ENCODE results near the gene ORC5. TPM values are rescaled to one million over a fixed set of nuclear protein-coding genes. Genes with fewer than 3 reads are reported as not detected.
"Not testable (repeated sequence)": the region's sequence is repeated elsewhere in the genome, so short reads cannot be mapped to it uniquely, and the experiment has no call there.

The ORC5 gene
- polyA plus RNA-seq, 12 donors: 8.0 to 20.0 (median 17.1) TPM; not detected in 1

GRCh38 chr7:104198673-104199278 is 9.0 kb downstream of the ORC5 start:
- DNase-seq: no peak

GRCh38 chr7:104196161-104196560 is 11.7 kb downstream of the ORC5 start:
- DNase-seq: no peak

- no peak for DNase-seq
Measured at GRCh38 chr7:104192434-104192833, 15.4 kb downstream of the ORC5 start.

DNA sequence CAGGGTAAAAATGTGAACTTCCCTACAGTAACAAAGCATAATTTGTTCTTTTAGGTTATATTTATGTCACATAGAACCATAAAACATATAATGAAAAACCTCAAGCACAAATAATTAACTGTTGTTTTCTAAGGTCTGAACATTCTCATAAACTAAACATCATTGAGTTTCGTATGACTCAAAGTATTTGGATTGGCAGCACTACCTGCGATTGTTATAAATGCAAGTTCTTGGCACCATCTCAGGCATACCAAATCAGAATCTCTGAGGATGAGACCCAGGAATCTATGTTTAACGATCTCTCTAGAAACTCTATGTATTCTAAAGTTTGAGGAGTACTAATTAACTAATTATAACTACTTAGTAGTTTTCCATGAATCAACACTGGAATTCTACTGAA is 22.5 kb downstream of the ORC5 start:
- no peak for DNase-seq

DNA sequence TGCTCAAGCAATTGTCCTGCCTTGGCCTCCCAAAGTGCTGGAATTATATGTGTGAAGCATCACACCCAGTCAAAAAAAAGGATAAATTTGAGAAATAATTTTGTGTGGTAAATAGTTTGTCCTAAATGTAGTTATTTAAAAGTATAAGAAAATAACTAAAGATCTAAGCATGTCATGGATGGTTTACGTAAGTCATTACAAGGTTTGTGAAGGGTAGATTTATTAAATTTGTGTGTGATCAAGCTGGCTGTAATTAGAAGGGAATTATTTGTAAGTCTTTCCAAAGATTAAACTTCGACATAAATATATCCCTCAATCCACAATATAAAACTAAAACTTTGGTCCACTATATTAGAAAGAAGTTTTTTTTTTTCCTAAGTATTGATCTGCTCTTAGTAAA is 28.6 kb downstream of the ORC5 start:
- no peak for DNase-seq

DNA sequence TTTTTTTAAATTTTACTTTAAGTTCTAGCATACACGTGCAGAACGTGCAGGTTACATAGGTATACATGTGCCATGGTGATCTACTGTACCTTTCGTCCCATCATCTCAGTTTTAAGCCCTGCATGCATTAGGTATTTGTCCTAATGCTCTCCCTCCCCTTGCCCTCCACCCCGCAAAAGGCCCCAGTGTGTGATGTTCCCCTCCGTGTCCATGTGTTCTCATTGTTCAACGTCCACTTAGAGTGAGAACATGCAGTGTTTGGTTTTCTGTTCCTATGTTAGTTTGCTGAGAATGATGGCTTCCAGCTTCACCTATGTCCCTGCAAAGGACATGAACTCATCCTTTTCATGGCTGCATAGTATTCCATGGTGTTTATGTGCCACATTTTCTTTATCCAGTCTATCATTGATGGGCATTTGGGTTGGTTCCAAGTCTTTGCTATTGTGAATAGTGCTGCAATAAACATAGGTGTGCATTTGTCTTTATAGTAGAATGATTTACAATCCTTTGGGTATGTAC is 30.2 kb downstream of the ORC5 start:
- DNase-seq: not testable (repeated sequence)

DNA sequence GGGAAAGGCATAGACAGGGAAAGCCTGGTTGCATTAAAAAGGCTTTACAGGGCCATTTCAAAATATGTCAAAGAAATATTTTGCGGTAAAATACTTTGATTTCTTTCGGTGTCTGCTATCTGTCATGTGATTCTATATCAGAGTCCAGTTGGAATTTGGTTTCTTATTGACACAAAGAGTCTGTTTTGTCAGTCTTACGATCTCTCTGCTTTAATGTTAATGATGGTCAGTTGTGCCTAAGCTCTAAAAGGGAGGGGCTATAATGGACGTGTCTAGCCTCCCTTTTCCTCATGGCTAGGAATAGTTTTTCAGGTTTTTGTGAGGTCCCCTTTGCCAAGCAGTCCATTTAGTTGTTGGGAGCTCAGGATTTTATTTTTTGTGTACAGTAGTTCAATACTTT is 31.5 kb downstream of the ORC5 start:
- no peak for DNase-seq

GRCh38 chr7:104175361-104175984 is 32.3 kb downstream of the ORC5 start:
- DNase-seq: no peak

DNA sequence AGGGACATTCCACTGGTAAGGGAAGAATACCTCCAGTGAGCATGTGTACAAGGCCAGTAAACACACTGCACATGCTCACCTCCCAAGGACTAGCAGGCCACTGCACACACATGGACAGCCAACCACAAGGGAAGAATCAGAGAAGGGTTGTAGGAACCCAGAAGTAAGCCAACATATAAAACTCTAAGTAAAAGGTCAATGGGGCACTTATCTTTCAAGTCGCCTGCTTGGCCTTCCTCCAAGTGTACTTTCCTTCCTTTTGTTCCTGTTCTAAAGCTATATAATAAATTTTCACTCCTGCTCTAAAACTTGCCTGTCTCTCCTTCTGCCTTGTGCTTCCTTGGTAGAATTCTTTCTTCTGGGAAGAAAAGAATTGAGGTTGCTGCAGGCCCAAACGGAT is 33.0 kb downstream of the ORC5 start:
- DNase-seq: no peak

- no peak for DNase-seq
Measured at GRCh38 chr7:104162081-104162480, 45.7 kb downstream of the ORC5 start.

DNA sequence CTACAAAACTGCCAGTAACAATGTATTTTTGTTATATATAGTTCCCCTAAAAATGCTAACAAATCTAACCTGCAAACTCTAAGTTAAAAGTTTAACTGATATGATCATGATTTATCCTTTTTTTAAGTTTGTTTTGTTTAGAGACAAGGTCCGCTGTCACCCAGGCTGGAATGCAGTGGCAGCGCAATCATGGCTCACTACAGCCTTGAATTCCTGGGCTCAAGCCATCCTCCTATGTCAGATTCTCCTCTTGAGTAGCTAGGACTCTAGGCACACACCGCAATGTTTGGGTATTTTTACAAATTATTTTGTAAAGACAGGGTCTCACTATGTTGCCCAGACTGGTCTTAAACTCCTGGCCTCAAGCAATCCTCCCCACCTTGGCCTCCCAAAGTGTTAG is 46.6 kb downstream of the ORC5 start:
- no peak for DNase-seq

- DNase-seq: peak; percentile 8
Measured at GRCh38 chr7:104160375-104160774, 47.4 kb downstream of the ORC5 start.

DNA sequence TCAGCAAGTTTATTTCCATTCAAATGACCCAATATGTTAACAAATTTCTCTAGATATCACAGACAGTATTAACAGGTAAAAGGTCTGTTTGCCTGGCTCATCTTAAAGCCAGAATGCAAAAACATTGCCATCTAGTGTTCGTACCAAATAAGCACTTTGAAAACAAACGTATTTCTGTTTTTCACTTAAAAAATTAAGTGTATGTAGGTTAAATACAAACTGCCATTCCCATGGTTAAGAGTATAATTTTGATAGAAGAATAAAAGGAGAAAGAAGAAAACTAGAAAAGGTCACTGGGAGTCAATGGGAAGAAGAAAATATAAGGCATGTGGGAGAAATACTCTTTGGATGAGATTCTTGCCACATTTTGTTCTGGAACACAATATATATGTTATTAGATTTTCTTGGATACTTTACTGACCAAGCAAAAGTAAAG is 51.0 kb downstream of the ORC5 start:
- peak; percentile 5 for DNase-seq

GRCh38 chr7:104153287-104153686 is 54.5 kb downstream of the ORC5 start:
- no peak for DNase-seq

DNA sequence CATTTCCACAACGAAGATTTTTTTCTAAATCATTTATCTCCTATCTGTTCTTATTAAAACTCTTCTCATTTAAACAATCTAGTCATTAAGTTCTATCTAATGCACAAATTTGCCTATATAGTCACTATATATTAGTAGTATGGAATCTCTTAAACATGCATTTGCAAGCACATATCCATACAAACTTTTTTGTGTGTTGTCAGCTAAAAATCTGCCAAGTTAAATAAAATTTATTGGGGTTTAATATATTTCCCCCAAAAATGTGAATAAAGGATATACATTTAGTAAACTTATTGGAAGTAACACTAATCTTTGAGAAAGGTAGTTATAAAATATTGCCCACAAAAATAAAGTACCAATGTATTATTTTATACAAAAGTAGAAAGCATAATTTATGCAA is 55.3 kb downstream of the ORC5 start:
- DNase-seq: no peak

- DNase-seq: no peak
Measured at GRCh38 chr7:104150470-104150869, 57.3 kb downstream of the ORC5 start.

GRCh38 chr7:104149822-104150221 is 58.0 kb downstream of the ORC5 start:
- no peak for DNase-seq

- no peak for DNase-seq
Measured at GRCh38 chr7:104142147-104142546, 65.7 kb downstream of the ORC5 start.

DNA sequence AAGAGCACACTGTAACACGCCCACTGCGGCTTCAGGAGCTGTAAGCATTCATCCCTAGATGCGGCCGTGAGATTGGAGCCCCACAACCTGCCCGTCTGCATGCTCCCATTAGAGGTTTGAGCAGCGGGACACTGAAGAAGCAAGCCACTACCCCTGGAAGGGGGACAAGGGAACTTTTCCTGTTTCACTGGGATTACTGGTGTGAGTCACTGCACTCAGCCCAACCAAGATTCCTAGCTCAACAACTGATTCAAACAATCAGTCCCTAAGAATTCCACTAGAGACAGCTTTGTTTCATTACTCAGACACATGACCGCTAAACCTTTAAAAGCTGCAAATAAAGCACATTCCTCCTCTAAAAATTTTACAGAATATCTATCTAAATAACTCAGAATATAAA is 69.8 kb downstream of the ORC5 start:
- no peak for DNase-seq

- no peak for DNase-seq
Measured at GRCh38 chr7:104137511-104137910, 70.3 kb downstream of the ORC5 start.

DNA sequence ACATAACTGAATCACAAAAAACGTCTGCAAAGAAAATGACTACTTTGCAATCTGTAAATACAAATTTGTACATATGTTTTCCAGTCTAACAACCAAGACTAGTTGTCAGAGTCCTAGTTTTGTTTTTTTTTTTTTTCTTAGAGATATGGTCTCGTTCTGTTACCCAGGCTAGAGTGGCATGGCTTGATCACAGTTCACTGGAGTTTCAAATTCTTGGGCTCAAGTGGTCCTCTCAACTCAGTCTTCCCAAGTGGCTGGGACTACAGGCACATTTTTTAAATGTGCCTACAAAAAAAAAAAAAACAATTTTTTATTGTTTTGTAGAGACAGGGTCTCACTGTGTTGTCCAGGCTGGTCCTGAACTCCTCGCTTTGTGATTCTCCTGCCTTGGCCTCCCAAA is 70.8 kb downstream of the ORC5 start:
- no peak for DNase-seq

- DNase-seq: no peak
Measured at GRCh38 chr7:104136561-104136960, 71.3 kb downstream of the ORC5 start.

GRCh38 chr7:104135760-104136558 is 71.9 kb downstream of the ORC5 start:
- DNase-seq: no peak

Measured in muscle of arm (tissue), 12 donors.